C4-2B (cell line): ENCODE measurements around the gene KRTAP12-1.

ENCODE experiments used
- CTCF ChIP-seq: fragments of 450-650 bp; conservative IDR thresholded peaks from 2 replicates; pipeline ENCODE4 v1.5.1; 2017; ENCODE audit warnings: mild to moderate bottlenecking
- ZFX ChIP-seq: fragments of 450-650 bp; IDR thresholded peaks from 2 replicates; pipeline ENCODE4 v1.6.1; 2017

GRCh38 chr21:44691686-44692085 is 9.7 kb upstream of the KRTAP12-1 start:
- TF ChIP-seq CTCF (no peak), ZFX (no peak)
